HG02798 (cell line): Measurements from ENCODE around the gene TMEM79.
"Not testable (repeated sequence)": the region's sequence is repeated elsewhere in the genome, so short reads cannot be mapped to it uniquely, and the experiment has no call there.

Source experiments
- ATAC-seq: cut with Tn5 transposase; IDR thresholded peaks from one replicate; pipeline ENCODE4 v1.9.1; 2021; ENCODE audit warnings: mild to moderate bottlenecking; ENCODE audit not compliant: unreplicated experiment, poor library complexity

The TMEM79 gene

GRCh38 chr1:156298852-156299357, 14.8 kb downstream of the TMEM79 start, which contains the start of gene VHLL:
Gene VHLL (minus strand): TSS chr1:156299307. CDS start chr1:156299189, 118 bp downstream.
- ATAC-seq = no peak

- ATAC-seq = no peak
Observed at GRCh38 chr1:156303241-156303640, 19.1 kb downstream of the TMEM79 start.

- ATAC-seq = no peak
Observed at GRCh38 chr1:156305215-156305614, 21.1 kb downstream of the TMEM79 start.

- no peak for ATAC-seq
Observed at GRCh38 chr1:156308078-156308477, 24.0 kb downstream of the TMEM79 start.

- ATAC-seq = no peak
Observed at GRCh38 chr1:156310962-156311361, 26.8 kb downstream of the TMEM79 start.

- no peak for ATAC-seq
Observed at GRCh38 chr1:156316909-156317308, 32.8 kb downstream of the TMEM79 start.

GRCh38 chr1:156319664-156320063, 35.5 kb downstream of the TMEM79 start:
- ATAC-seq = no peak

- no peak for ATAC-seq
Observed at GRCh38 chr1:156320560-156320959, 36.4 kb downstream of the TMEM79 start.

GRCh38 chr1:156323179-156323578, 39.1 kb downstream of the TMEM79 start:
- ATAC-seq = not testable (repeated sequence)

GRCh38 chr1:156336242-156336641, 52.1 kb downstream of the TMEM79 start:
- no peak for ATAC-seq

- ATAC-seq = no peak
Observed at GRCh38 chr1:156337052-156337887, 53.1 kb downstream of the TMEM79 start.

- ATAC-seq = no peak
Observed at GRCh38 chr1:156337888-156338179, 53.7 kb downstream of the TMEM79 start.

- peak; percentile 94 for ATAC-seq
Observed at GRCh38 chr1:156338180-156338976, 54.3 kb downstream of the TMEM79 start, which contains the start of the genes CCT3 and TSACC. Gene CCT3 (minus strand): TSS chr1:156338292. CDS start chr1:156338184, 108 bp downstream. Gene TSACC (plus strand): TSS chr1:156338526. CDS start chr1:156339758, 1,232 bp downstream.
